HCT116 (cell line): ENCODE results near the gene EIF3L.

Source experiments
- ATF3 ChIP-seq: IDR thresholded peaks from 2 replicates; pipeline ENCODE4 v1.6.1; 2012
- CTCF ChIP-seq, 3 experiments: fragments of 200-600 bp in 1 of 3; sonication (generic) in 1 of 3; IDR thresholded peaks in 2 of 3; conservative IDR thresholded peaks in 1 of 3; 2 replicates each; pipeline ENCODE4 v1.5.1; 2012 to 2017; ENCODE audit warnings: low read depth in 2 of 3, low read length in 2 of 3, antibody characterized with exemption in 1 of 3, borderline replicate concordance in 1 of 3, control low read depth in 1 of 3, mild to moderate bottlenecking in 1 of 3, mixed read lengths in 1 of 3, mixed run types in 1 of 3, moderate library complexity in 1 of 3; ENCODE audit not compliant: insufficient read depth in 1 of 3
- EGR1 ChIP-seq: IDR thresholded peaks from 2 replicates; pipeline ENCODE4 v1.6.1; 2012; ENCODE audit warnings: low read depth
- POLR2A ChIP-seq: IDR thresholded peaks from 2 replicates; pipeline ENCODE4 v1.7.0; 2011; ENCODE audit warnings: borderline replicate concordance; ENCODE audit not compliant: insufficient read depth, insufficient read length; ENCODE audit errors: extremely low read depth
- POLR2AphosphoS5 ChIP-seq: IDR thresholded peaks from 2 replicates; pipeline ENCODE4 v1.6.1; 2011; ENCODE audit warnings: mild to moderate bottlenecking, low read depth, low read length, moderate library complexity
- REST ChIP-seq: IDR thresholded peaks from 2 replicates; pipeline ENCODE4 v1.6.1; 2012; ENCODE audit warnings: low read depth
- YY1 ChIP-seq: IDR thresholded peaks from 2 replicates; pipeline ENCODE4 v1.6.1; 2011; ENCODE audit warnings: low read length, low read depth, moderate library complexity, mild to moderate bottlenecking; ENCODE audit not compliant: insufficient replicate concordance; ENCODE audit errors: extremely low read depth

- no peak for TF ChIP-seq POLR2A
- TF ChIP-seq REST: no peak
- TF ChIP-seq CTCF (IDR thresholded peaks at IDR 0.05 in 2 of 3, conservative IDR thresholded peaks at IDR 0.05 in 1 of 3; ENCODE audit: borderline replicate concordance in 1 of 3, insufficient read depth in 1 of 3, low read depth in 2 of 3, low read length in 2 of 3): no peak
- TF ChIP-seq ATF3: no peak
- TF ChIP-seq YY1: peak; percentile 78
- TF ChIP-seq EGR1: no peak
- TF ChIP-seq POLR2AphosphoS5: no peak
These were observed 581 bp upstream of the EIF3L start for GRCh38 chr22:37848587-37849088.
